MM.1S (cell line): ENCODE results near the gene RASSF3.

Experiments
- DNase-seq: peaks from one replicate; pipeline ENCODE4 v3.0.0-alpha.2; 2015
- H2AFZ ChIP-seq: fragments of 300-600 bp; sonication (generic); 2 replicates; pipeline ENCODE4 v1.6.0; 2016; ENCODE audit warnings: antibody characterized with exemption, low read length
- H3F3A ChIP-seq: fragments of 300-600 bp; sonication (generic); 2 replicates; pipeline ENCODE4 v1.6.1; 2016; ENCODE audit warnings: mild to moderate bottlenecking, antibody characterized with exemption, low read length, moderate library complexity, mixed read lengths; ENCODE audit not compliant: insufficient read depth
- H3K27ac ChIP-seq: fragments of 300-600 bp; sonication (generic); 2 replicates; pipeline ENCODE4 v1.5.1; 2016; ENCODE audit warnings: mild to moderate bottlenecking, low read length
- H3K27me3 ChIP-seq: fragments of 300-600 bp; sonication (generic); replicated peaks from 2 replicates; pipeline ENCODE4 v1.6.0; 2016; ENCODE audit warnings: low read length; ENCODE audit not compliant: insufficient read depth
- H3K36me3 ChIP-seq: fragments of 300-600 bp; sonication (generic); replicated peaks from 2 replicates; pipeline ENCODE4 v1.6.1; 2016; ENCODE audit warnings: mild to moderate bottlenecking, low read length, mixed read lengths; ENCODE audit not compliant: insufficient read depth
- H3K4me1 ChIP-seq: fragments of 300-600 bp; sonication (generic); 2 replicates; pipeline ENCODE4 v1.6.1; 2016; ENCODE audit warnings: low read length, mixed read lengths
- H3K4me2 ChIP-seq: fragments of 300-600 bp; sonication (generic); 2 replicates; pipeline ENCODE4 v1.6.0; 2016; ENCODE audit warnings: low read depth, low read length
- H3K4me3 ChIP-seq: fragments of 300-600 bp; sonication (generic); 2 replicates; pipeline ENCODE4 v1.5.1; 2016; ENCODE audit warnings: low read length, mixed read lengths
- H3K79me2 ChIP-seq: fragments of 300-600 bp; sonication (generic); 2 replicates; pipeline ENCODE4 v1.6.1; 2016; ENCODE audit warnings: mixed run types, low read length, mixed read lengths
- H3K9ac ChIP-seq: fragments of 300-600 bp; sonication (generic); 2 replicates; pipeline ENCODE4 v1.6.1; 2016; ENCODE audit warnings: low read length, mixed read lengths
- H3K9me2 ChIP-seq: fragments of 300-600 bp; sonication (generic); replicated peaks from 2 replicates; pipeline ENCODE4 v1.6.1; 2016; ENCODE audit warnings: mild to moderate bottlenecking, low read length, mixed read lengths; ENCODE audit not compliant: insufficient read depth
- H3K9me3 ChIP-seq: fragments of 300-600 bp; sonication (generic); replicated peaks from 2 replicates; pipeline ENCODE4 v1.6.1; 2016; ENCODE audit warnings: mild to moderate bottlenecking, low read length, mixed read lengths; ENCODE audit not compliant: insufficient read depth
- H4K20me1 ChIP-seq: fragments of 300-600 bp; sonication (generic); 2 replicates; pipeline ENCODE4 v1.6.1; 2016; ENCODE audit warnings: mild to moderate bottlenecking, low read length, moderate library complexity, mixed read lengths; ENCODE audit not compliant: insufficient read depth
- CTCF ChIP-seq: fragments of 300-600 bp; sonication (generic); IDR thresholded peaks from 2 replicates; pipeline ENCODE4 v1.5.1; 2016; ENCODE audit warnings: antibody characterized with exemption, low read length, mixed read lengths
- EZH2 ChIP-seq: fragments of 300-600 bp; sonication (generic); optimal IDR thresholded peaks from 2 replicates; pipeline ENCODE3; 2017; ENCODE audit warnings: low read depth, mild to moderate bottlenecking, antibody characterized with exemption, low read length, mixed read lengths
- EZH2phosphoT487 ChIP-seq: fragments of 300-600 bp; sonication (generic); IDR thresholded peaks from 2 replicates; pipeline ENCODE4 v1.6.1; 2018; ENCODE audit warnings: antibody characterized with exemption, low read length

RASSF3 gene

GRCh38 chr12:64603183-64603841, 7.0 kb upstream of the RASSF3 start:
- no peak for DNase-seq
- Histone ChIP-seq H3F3A (peaks cover 6% of the 10 kb centered on the region; the same call in 1 of the 2 replicates), H3K36me3 (no peaks in the 10 kb centered on the region), H3K9ac (no peak overlapping the region), H3K4me3 (no peak overlapping the region), H3K9me3 (no peaks in the 10 kb centered on the region), H3K4me1 (no peaks in the 10 kb centered on the region), H4K20me1 (no peaks in the 10 kb centered on the region), H3K27ac (no peak overlapping the region), H2AFZ (no peak overlapping the region), H3K79me2 (no peaks in the 10 kb centered on the region), H3K4me2 (no peak overlapping the region), H3K9me2 (no peaks in the 10 kb centered on the region), H3K27me3 (no peaks in the 10 kb centered on the region)
- TF ChIP-seq EZH2phosphoT487 (no peak), CTCF (no peak), EZH2 (no peak)

GRCh38 chr12:64608901-64609535, 1.3 kb upstream of the RASSF3 start:
- Histone ChIP-seq H3K27ac (peak overlapping the region; percentile 75), H3K9me2 (no peaks in the 10 kb centered on the region), H3F3A (peaks cover 39% of the 10 kb centered on the region), H4K20me1 (no peaks in the 10 kb centered on the region; the same call in 1 of the 2 replicates), H3K79me2 (peaks cover 32% of the 10 kb centered on the region), H3K9me3 (no peaks in the 10 kb centered on the region), H2AFZ (peak overlapping the region; percentile 86), H3K4me3 (peak overlapping the region; percentile 67), H3K4me1 (no peaks in the 10 kb centered on the region), H3K36me3 (no peaks in the 10 kb centered on the region), H3K4me2 (peak overlapping the region; percentile 86), H3K27me3 (no peaks in the 10 kb centered on the region), H3K9ac (peak overlapping the region; percentile 46)
- TF ChIP-seq CTCF: peak; percentile 23
- TF ChIP-seq EZH2phosphoT487: no peak
- DNase-seq: peak; percentile 67

GRCh38 chr12:64609536-64610078, 688 bp upstream of the RASSF3 start:
- H2AFZ ChIP-seq: peak overlapping the region; percentile 86
- peaks cover 38% of the 10 kb centered on the region for H3K79me2 ChIP-seq
- H3K4me2 ChIP-seq: peak overlapping the region; percentile 86
- no peaks in the 10 kb centered on the region; the same call in 1 of the 2 replicates for H4K20me1 ChIP-seq
- H3K27me3 ChIP-seq: no peaks in the 10 kb centered on the region
- no peaks in the 10 kb centered on the region for H3K36me3 ChIP-seq
- no peaks in the 10 kb centered on the region for H3K4me1 ChIP-seq
- peak overlapping the region; percentile 75 for H3K27ac ChIP-seq
- peak; percentile 31 for DNase-seq
- TF ChIP-seq EZH2phosphoT487 (no peak), EZH2 (no peak), CTCF (no peak)
- peaks cover 39% of the 10 kb centered on the region for H3F3A ChIP-seq
- H3K9me2 ChIP-seq: no peaks in the 10 kb centered on the region
- peak overlapping the region; percentile 46; the same call in 1 of the 2 replicates for H3K9ac ChIP-seq
- H3K9me3 ChIP-seq: no peaks in the 10 kb centered on the region
- peak overlapping the region; percentile 67 for H3K4me3 ChIP-seq
